Subcutaneous abdominal adipose tissue (tissue), 5 donors: ENCODE results near the gene SLK.

Experiments used
- H3K27ac ChIP-seq: one replicate; pipeline ENCODE4 v1.7.0; 2013; ENCODE audit warnings: low read depth, mild to moderate bottlenecking, inconsistent platforms, low read length, moderate library complexity
- H3K27me3 ChIP-seq, 5 donors: one replicate each; pipeline ENCODE4 v1.7.0; 2013; ENCODE audit warnings: low read length in 5 of 5, inconsistent platforms in 1 of 5; ENCODE audit not compliant: control insufficient read depth in 5 of 5, insufficient read depth in 4 of 5
- H3K36me3 ChIP-seq, 5 donors: one replicate each; pipeline ENCODE4 v1.7.0; 2013; ENCODE audit warnings: low read length in 5 of 5; ENCODE audit not compliant: control insufficient read depth in 5 of 5, insufficient read depth in 5 of 5
- H3K4me1 ChIP-seq, 5 donors: one replicate each; pipeline ENCODE4 v1.7.0; 2013; ENCODE audit warnings: low read length in 5 of 5, mild to moderate bottlenecking in 3 of 5, moderate library complexity in 1 of 5; ENCODE audit not compliant: control insufficient read depth in 5 of 5, insufficient read depth in 5 of 5
- H3K4me3 ChIP-seq, 5 donors: one replicate each; pipeline ENCODE4 v1.7.0; 2013; ENCODE audit warnings: low read length in 5 of 5, low read depth in 1 of 5
- H3K9ac ChIP-seq, 5 donors: one replicate each; pipeline ENCODE4 v1.7.0; 2013; ENCODE audit warnings: low read length in 5 of 5, mild to moderate bottlenecking in 4 of 5, moderate library complexity in 3 of 5
- H3K9me3 ChIP-seq, 5 donors: one replicate each; pipeline ENCODE4 v1.7.0; 2013; ENCODE audit warnings: low read length in 5 of 5; ENCODE audit not compliant: control insufficient read depth in 5 of 5
- donor health status: healthy.
- donor health status: healthy.
- donor health status: healthy.
- donor health status: healthy.
- donor health status: healthy.

SLK gene

GRCh38 chr10:104056619-104057273 is 89.8 kb downstream of the SLK start:
- Histone ChIP-seq H3K9me3 (no peaks in the 10 kb centered on the region), H3K4me3 (no peak overlapping the region), H3K36me3 (no peaks in the 10 kb centered on the region), H3K9ac (no peak overlapping the region), H3K27ac (no peak overlapping the region), H3K27me3 (no peaks in the 10 kb centered on the region), H3K4me1 (peaks cover 0 to 9% (median 0%) of the 10 kb centered on the region in 5 donors)

DNA sequence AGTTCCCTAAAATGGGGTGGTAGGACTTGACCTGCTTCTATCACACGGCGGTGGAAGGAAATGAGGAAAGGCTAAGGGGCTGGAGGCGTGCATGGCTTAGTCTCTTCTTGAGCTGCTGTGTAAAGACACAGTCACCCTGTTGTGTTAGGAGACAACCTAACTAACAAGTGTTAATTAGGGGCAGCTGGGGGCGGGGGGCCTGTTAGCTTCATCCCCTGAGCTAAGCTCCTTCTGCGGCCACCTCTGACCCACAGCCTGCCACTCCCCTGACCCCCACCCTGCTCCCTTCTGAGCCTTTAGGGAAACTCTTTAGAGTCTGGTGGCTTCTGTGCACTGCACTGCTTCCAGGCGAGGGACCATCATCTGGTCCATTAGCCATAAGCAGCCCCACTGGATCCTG is 90.8 kb downstream of the SLK start:
- H3K36me3 ChIP-seq, result no peaks in the 10 kb centered on the region
- no peak overlapping the region for H3K4me3 ChIP-seq
- no peaks in the 10 kb centered on the region for H3K27me3 ChIP-seq
- H3K9me3 ChIP-seq, result no peaks in the 10 kb centered on the region
- no peak overlapping the region for H3K9ac ChIP-seq
- H3K27ac ChIP-seq, result no peak overlapping the region
- peaks cover 0 to 9% (median 0%) of the 10 kb centered on the region in 5 donors for H3K4me1 ChIP-seq

DNA sequence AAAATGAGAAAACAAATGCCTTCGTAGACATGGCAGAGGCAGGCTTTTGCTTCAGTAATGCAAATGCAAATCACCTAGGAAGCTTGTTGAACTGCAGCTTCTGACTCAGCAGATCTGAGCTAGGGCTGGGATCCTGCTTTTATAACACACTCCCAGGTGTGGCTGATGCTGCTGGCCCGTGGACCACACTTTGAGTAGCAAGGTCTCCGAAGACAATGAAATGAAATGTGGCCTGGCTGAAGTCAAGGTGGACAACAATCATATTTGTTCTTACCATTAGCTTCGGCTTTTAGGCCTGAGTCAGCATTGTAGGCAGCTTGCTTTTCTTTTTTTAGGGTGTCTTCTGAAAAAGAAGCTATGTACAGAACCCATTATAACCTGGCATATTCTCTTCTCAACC is 92.4 kb downstream of the SLK start:
- H3K4me1 ChIP-seq, result peaks cover 0 to 9% (median 0%) of the 10 kb centered on the region in 5 donors
- no peak overlapping the region for H3K9ac ChIP-seq
- H3K4me3 ChIP-seq, result no peak overlapping the region
- H3K27me3 ChIP-seq, result no peaks in the 10 kb centered on the region
- no peaks in the 10 kb centered on the region for H3K36me3 ChIP-seq
- no peaks in the 10 kb centered on the region for H3K9me3 ChIP-seq
- H3K27ac ChIP-seq, result no peak overlapping the region

GRCh38 chr10:104061196-104061595 is 94.3 kb downstream of the SLK start:
- Histone ChIP-seq H3K27ac (no peak overlapping the region), H3K36me3 (no peaks in the 10 kb centered on the region), H3K27me3 (no peaks in the 10 kb centered on the region), H3K9ac (no peak overlapping the region), H3K9me3 (no peaks in the 10 kb centered on the region), H3K4me1 (peaks cover 0 to 3% (median 0%) of the 10 kb centered on the region in 5 donors), H3K4me3 (no peak overlapping the region)

- Histone ChIP-seq H3K27me3 (no peaks in the 10 kb centered on the region), H3K4me3 (no peak overlapping the region), H3K4me1 (peaks cover 0 to 5% (median 0%) of the 10 kb centered on the region in 5 donors), H3K27ac (no peak overlapping the region), H3K36me3 (no peaks in the 10 kb centered on the region), H3K9ac (no peak overlapping the region), H3K9me3 (no peaks in the 10 kb centered on the region)
These were observed 98.8 kb downstream of the SLK start for GRCh38 chr10:104065748-104066147.

GRCh38 chr10:104066945-104067344 is 100.0 kb downstream of the SLK start:
- H3K9me3 ChIP-seq, result no peaks in the 10 kb centered on the region
- no peak overlapping the region for H3K4me3 ChIP-seq
- H3K27ac ChIP-seq, result no peak overlapping the region
- no peaks in the 10 kb centered on the region for H3K36me3 ChIP-seq
- no peak overlapping the region for H3K9ac ChIP-seq
- H3K27me3 ChIP-seq, result peaks cover 0 to 3% (median 0%) of the 10 kb centered on the region in 5 donors
- H3K4me1 ChIP-seq, result peaks cover 0 to 5% (median 0%) of the 10 kb centered on the region in 5 donors

GRCh38 chr10:104067525-104067924 is 100.6 kb downstream of the SLK start:
- no peaks in the 10 kb centered on the region for H3K9me3 ChIP-seq
- no peak overlapping the region for H3K4me3 ChIP-seq
- no peak overlapping the region for H3K27ac ChIP-seq
- H3K27me3 ChIP-seq, result peaks cover 0 to 3% (median 0%) of the 10 kb centered on the region in 5 donors
- no peaks in the 10 kb centered on the region for H3K36me3 ChIP-seq
- H3K4me1 ChIP-seq, result peaks cover 0 to 5% (median 0%) of the 10 kb centered on the region in 5 donors
- no peak overlapping the region for H3K9ac ChIP-seq

- H3K36me3 ChIP-seq, result no peaks in the 10 kb centered on the region
- no peak overlapping the region for H3K4me3 ChIP-seq
- H3K4me1 ChIP-seq, result peaks cover 0 to 5% (median 0%) of the 10 kb centered on the region in 5 donors
- no peak overlapping the region for H3K9ac ChIP-seq
- peaks cover 0 to 3% (median 0%) of the 10 kb centered on the region in 5 donors for H3K27me3 ChIP-seq
- H3K27ac ChIP-seq, result no peak overlapping the region
- H3K9me3 ChIP-seq, result no peaks in the 10 kb centered on the region
These were observed 102.7 kb downstream of the SLK start for GRCh38 chr10:104069613-104070012.

DNA sequence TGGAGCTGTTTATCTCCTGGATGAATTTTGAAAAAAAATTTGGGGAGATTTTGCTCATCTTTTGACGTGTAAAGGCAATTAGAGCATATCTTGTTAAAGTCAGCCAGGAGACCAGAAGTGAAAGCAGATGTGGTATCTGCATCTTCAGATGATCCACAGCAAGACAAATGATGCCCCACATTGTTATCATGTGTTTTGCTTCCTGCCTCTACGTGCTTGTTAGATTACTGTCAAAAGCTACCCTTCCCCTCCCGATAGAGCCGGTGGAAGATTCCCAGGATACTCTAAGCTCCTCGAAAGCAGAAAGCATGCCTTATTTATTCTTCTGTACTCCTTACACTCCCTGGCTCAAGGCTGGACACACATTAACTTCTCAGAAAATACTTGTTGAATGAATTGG is 105.8 kb downstream of the SLK start:
- Histone ChIP-seq H3K27ac (no peak overlapping the region), H3K9ac (no peak overlapping the region), H3K27me3 (peaks cover 0 to 3% (median 0%) of the 10 kb centered on the region in 5 donors), H3K36me3 (no peaks in the 10 kb centered on the region), H3K4me1 (peaks cover 2 to 18% (median 10%) of the 10 kb centered on the region in 5 donors), H3K9me3 (no peaks in the 10 kb centered on the region), H3K4me3 (no peak overlapping the region)

- Histone ChIP-seq H3K27ac (no peak overlapping the region), H3K9ac (no peak overlapping the region), H3K4me1 (peaks cover 2 to 18% (median 10%) of the 10 kb centered on the region in 5 donors), H3K4me3 (no peak overlapping the region), H3K9me3 (no peaks in the 10 kb centered on the region), H3K36me3 (no peaks in the 10 kb centered on the region), H3K27me3 (peaks cover 0 to 3% (median 0%) of the 10 kb centered on the region in 5 donors)
These were observed 107.6 kb downstream of the SLK start for GRCh38 chr10:104074505-104074904.
